ENCODE data around the gene BLNK. TPM values are rescaled to one million over a fixed set of nuclear protein-coding genes. Genes with fewer than 3 reads are reported as not detected.

BLNK gene
- total and polyA plus RNA-seq, 8 donors = 1.3 to 38.5 (median 21.1) TPM

DNA sequence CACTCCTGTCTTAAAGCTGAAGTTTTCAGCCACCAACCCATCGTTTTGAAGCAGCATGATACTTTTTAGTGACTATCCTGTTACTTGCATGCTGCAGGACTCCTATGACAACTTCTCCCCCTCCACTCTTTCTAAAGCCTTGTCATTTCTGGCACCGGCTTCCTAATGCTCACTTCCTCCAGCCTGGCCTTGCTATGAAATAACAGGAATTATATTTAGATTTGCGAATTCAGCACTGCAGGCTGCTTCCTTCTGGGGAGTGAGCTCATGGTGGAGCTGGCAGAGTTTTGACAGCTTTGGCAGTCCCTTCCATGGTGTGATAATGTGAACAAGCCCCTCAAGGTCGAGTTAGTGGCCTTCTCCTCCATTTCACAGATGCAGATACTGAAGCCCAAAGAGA lies 13.4 kb downstream of the BLNK start:
- WGBS, 5 donors = 21 to 38% (median 26%) methylated on average over 4 of the region's 4 CpGs
- H3K27ac ChIP-seq = peak overlapping the region in 2 of 5 donors; percentile 41 to 50
- peak in 1 of 2 donors; percentile 64 for DNase-seq
- peaks cover 7 to 40% (median 11%) of the 10 kb centered on the region in 4 donors for H3K4me1 ChIP-seq
- no peaks in the 10 kb centered on the region for H3K27me3 ChIP-seq
- TF ChIP-seq POLR2AphosphoS5 (IDR thresholded peaks at IDR 0.05) = no peak
- no peak for TF ChIP-seq EP300 (IDR thresholded peaks at IDR 0.05)
- H3K36me3 ChIP-seq = no peaks in the 10 kb centered on the region
- intact Hi-C loops (cut with DNase I; ENCODE audit: low total_unique reads) = no loop called here
- H3K4me3 ChIP-seq = no peak overlapping the region
- no peaks in the 10 kb centered on the region for H3K9me3 ChIP-seq

GRCh38 chr10:96255549-96256333 lies 15.6 kb downstream of the BLNK start:
- Histone ChIP-seq H3K27ac (no peak overlapping the region), H3K36me3 (no peaks in the 10 kb centered on the region), H3K27me3 (no peaks in the 10 kb centered on the region), H3K4me3 (no peak overlapping the region), H3K4me1 (peaks cover 7 to 22% (median 7%) of the 10 kb centered on the region in 4 donors), H3K9me3 (no peaks in the 10 kb centered on the region)
- TF ChIP-seq POLR2AphosphoS5 (IDR thresholded peaks at IDR 0.05) (no peak), EP300 (IDR thresholded peaks at IDR 0.05) (no peak), POLR2A (IDR thresholded peaks at IDR 0.05) (no peak)
- TF ChIP-seq, protein P1, sequence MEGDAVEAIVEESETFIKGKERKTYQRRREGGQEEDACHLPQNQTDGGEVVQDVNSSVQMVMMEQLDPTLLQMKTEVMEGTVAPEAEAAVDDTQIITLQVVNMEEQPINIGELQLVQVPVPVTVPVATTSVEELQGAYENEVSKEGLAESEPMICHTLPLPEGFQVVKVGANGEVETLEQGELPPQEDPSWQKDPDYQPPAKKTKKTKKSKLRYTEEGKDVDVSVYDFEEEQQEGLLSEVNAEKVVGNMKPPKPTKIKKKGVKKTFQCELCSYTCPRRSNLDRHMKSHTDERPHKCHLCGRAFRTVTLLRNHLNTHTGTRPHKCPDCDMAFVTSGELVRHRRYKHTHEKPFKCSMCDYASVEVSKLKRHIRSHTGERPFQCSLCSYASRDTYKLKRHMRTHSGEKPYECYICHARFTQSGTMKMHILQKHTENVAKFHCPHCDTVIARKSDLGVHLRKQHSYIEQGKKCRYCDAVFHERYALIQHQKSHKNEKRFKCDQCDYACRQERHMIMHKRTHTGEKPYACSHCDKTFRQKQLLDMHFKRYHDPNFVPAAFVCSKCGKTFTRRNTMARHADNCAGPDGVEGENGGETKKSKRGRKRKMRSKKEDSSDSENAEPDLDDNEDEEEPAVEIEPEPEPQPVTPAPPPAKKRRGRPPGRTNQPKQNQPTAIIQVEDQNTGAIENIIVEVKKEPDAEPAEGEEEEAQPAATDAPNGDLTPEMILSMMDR (IDR thresholded peaks at IDR 0.05) = no peak
- intact Hi-C loops (cut with DNase I; ENCODE audit: low total_unique reads) = no loop called here
- 54 to 69% (median 66%) methylated on average over 6 of the region's 6 CpGs for WGBS, 5 donors
- no peak for DNase-seq

- no peaks in the 10 kb centered on the region for H3K36me3 ChIP-seq
- peaks cover 0 to 22% (median 7%) of the 10 kb centered on the region in 4 donors for H3K4me1 ChIP-seq
- intact Hi-C loops (cut with DNase I; ENCODE audit: low total_unique reads) = no loop called here
- 80 to 91% (median 88%) methylated on average over 5 of the region's 5 CpGs for WGBS, 5 donors
- no peak for DNase-seq
- H3K27me3 ChIP-seq = no peaks in the 10 kb centered on the region
- TF ChIP-seq POLR2A (IDR thresholded peaks at IDR 0.05) (no peak), POLR2AphosphoS5 (IDR thresholded peaks at IDR 0.05) (no peak), EP300 (IDR thresholded peaks at IDR 0.05) (no peak)
- TF ChIP-seq, protein P1 (IDR thresholded peaks at IDR 0.05) = no peak
- H3K9me3 ChIP-seq = no peaks in the 10 kb centered on the region
- H3K4me3 ChIP-seq = no peak overlapping the region
- H3K27ac ChIP-seq = no peak overlapping the region
Measured at GRCh38 chr10:96254976-96255375, 16.4 kb downstream of the BLNK start.

GRCh38 chr10:96252730-96253129 lies 18.6 kb downstream of the BLNK start:
- Histone ChIP-seq H3K36me3 (no peaks in the 10 kb centered on the region), H3K4me1 (peaks cover 0 to 22% (median 7%) of the 10 kb centered on the region in 4 donors), H3K27me3 (no peaks in the 10 kb centered on the region), H3K27ac (no peak overlapping the region), H3K4me3 (no peak overlapping the region), H3K9me3 (no peaks in the 10 kb centered on the region)
- TF ChIP-seq EP300 (IDR thresholded peaks at IDR 0.05) = no peak
- TF ChIP-seq POLR2AphosphoS5 (IDR thresholded peaks at IDR 0.05) = no peak
- TF ChIP-seq, protein P1 (IDR thresholded peaks at IDR 0.05) = no peak
- TF ChIP-seq POLR2A (IDR thresholded peaks at IDR 0.05) = no peak
- WGBS, 5 donors = 84 to 90% (median 87%) methylated on average over 5 of the region's 5 CpGs
- DNase-seq = no peak
- intact Hi-C loops (cut with DNase I; ENCODE audit: low total_unique reads) = no loop called here

- intact Hi-C loops (cut with DNase I; ENCODE audit: low total_unique reads) = no loop called here
- Histone ChIP-seq H3K36me3 (peaks cover 0 to 13% (median 4%) of the 10 kb centered on the region in 4 donors), H3K27me3 (no peaks in the 10 kb centered on the region), H3K27ac (peak overlapping the region in 2 of 5 donors; percentile 60 to 62), H3K4me1 (peaks cover 0 to 18% (median 7%) of the 10 kb centered on the region in 4 donors), H3K9me3 (no peaks in the 10 kb centered on the region), H3K4me3 (no peak overlapping the region)
- no peak for DNase-seq
- TF ChIP-seq, protein P1 (IDR thresholded peaks at IDR 0.05) = no peak
- TF ChIP-seq EP300 (IDR thresholded peaks at IDR 0.05) (no peak), POLR2A (IDR thresholded peaks at IDR 0.05) (no peak), POLR2AphosphoS5 (IDR thresholded peaks at IDR 0.05) (no peak)
- WGBS, 5 donors = 23 to 30% (median 23%) methylated on average over 1 of the region's 1 CpG
Measured at GRCh38 chr10:96250349-96250748, 21.0 kb downstream of the BLNK start.

Measured in stomach (tissue), 9 donors.